ENCODE results near the gene ZZZ3.
"Not testable (repeated sequence)": the region's sequence is repeated elsewhere in the genome, so short reads cannot be mapped to it uniquely, and the experiment has no call there.

Gene ZZZ3

GRCh38 chr1:77682460-77683159, at the start of gene ZZZ3:
TSS of gene ZZZ3 (minus strand) at chr1:77682658. CDS start at chr1:77633354, 49,304 bp downstream.
- DNase-seq = peak; percentile 94

GRCh38 chr1:77732090-77732489, 49.6 kb upstream of the ZZZ3 start:
- DNase-seq = no peak

GRCh38 chr1:77725706-77726105, 43.2 kb upstream of the ZZZ3 start:
- no peak for DNase-seq

- no peak for DNase-seq
Measured at GRCh38 chr1:77718181-77718580, 35.7 kb upstream of the ZZZ3 start.

GRCh38 chr1:77716065-77716464, 33.6 kb upstream of the ZZZ3 start:
- no peak for DNase-seq

GRCh38 chr1:77709727-77710126, 27.3 kb upstream of the ZZZ3 start:
- DNase-seq = no peak

- DNase-seq = no peak
Measured at GRCh38 chr1:77706321-77706720, 23.9 kb upstream of the ZZZ3 start.

- no peak for DNase-seq
Measured at GRCh38 chr1:77704736-77705135, 22.3 kb upstream of the ZZZ3 start.

- not testable (repeated sequence) for DNase-seq
Measured at GRCh38 chr1:77699673-77700072, 17.2 kb upstream of the ZZZ3 start.

GRCh38 chr1:77697441-77697840, 15.0 kb upstream of the ZZZ3 start:
- DNase-seq = no peak

GRCh38 chr1:77688939-77689338, 6.5 kb upstream of the ZZZ3 start:
- no peak for DNase-seq

- DNase-seq = no peak
Measured at GRCh38 chr1:77687519-77687906, 5.1 kb upstream of the ZZZ3 start.

- DNase-seq = no peak
Measured at GRCh38 chr1:77686796-77687518, 4.5 kb upstream of the ZZZ3 start.

- peak; percentile 94 for DNase-seq
Measured at GRCh38 chr1:77683160-77684148, 996 bp upstream of the ZZZ3 start.

GRCh38 chr1:77680173-77680572, 2.3 kb downstream of the ZZZ3 start:
- DNase-seq = no peak

GRCh38 chr1:77678660-77679610, 3.5 kb downstream of the ZZZ3 start:
- DNase-seq = no peak

- DNase-seq = not testable (repeated sequence)
Measured at GRCh38 chr1:77674807-77675206, 7.7 kb downstream of the ZZZ3 start.

- no peak for DNase-seq
Measured at GRCh38 chr1:77673716-77674355, 8.6 kb downstream of the ZZZ3 start.

GRCh38 chr1:77673030-77673429, 9.4 kb downstream of the ZZZ3 start:
- no peak for DNase-seq

GRCh38 chr1:77672374-77672773, 10.1 kb downstream of the ZZZ3 start:
- no peak for DNase-seq

- DNase-seq = no peak
Measured at GRCh38 chr1:77671836-77672235, 10.6 kb downstream of the ZZZ3 start.

GRCh38 chr1:77670330-77670729, 12.1 kb downstream of the ZZZ3 start:
- no peak for DNase-seq

Measured in CD4-positive, alpha-beta T cell treated with Interleukin-15 for 1 hour (primary cell).